Measurements from ENCODE around the gene ALDH1L1.

GRCh38 chr3:126149256-126149902 is 31.0 kb downstream of the ALDH1L1 start:
- no peak for TF ChIP-seq CTCF (conservative IDR thresholded peaks at IDR 0.05)
- no peak for TF ChIP-seq EZH2 (IDR thresholded peaks at IDR 0.05; ENCODE audit: low read depth)
